Measurements from ENCODE around the gene MRPL3.

MRPL3 gene

DNA sequence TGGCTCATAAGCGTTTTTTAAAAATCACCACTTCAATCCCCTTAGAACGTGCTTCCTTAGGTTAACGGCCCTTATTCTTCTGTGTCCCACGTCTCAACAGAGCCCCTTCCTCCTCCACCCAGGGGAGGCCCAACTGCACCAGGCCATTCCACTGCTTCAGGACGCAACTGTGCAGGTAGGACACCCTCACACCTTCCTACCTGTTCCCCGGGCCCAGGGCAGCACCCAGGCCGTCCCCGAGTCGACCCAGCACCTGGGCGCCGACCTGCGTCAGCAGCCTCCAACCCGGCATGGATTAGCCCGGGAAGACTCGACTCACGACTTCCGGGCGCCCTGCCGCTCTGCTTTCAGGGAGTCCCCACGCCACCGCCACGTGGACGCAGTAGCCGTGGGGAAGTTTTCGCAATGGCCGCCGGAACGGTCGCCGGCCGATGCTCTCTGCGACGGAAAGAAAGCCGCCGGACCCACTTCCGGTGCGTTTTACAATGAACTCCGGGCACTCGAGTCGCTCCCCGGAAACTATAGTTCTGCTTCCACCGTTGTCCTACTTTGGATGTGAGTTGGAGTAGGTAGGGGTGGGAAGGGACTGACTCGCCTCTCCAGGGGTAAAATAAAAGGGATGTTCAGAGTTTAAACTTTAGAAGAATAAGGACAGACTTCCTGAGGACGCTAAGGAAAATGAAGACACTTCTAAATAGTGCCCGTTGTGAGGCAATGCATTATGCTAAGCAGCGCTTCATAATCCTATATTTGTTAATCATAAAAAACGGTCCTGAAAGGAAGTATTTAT lies at the start of gene MRPL3:
MRPL3 (minus strand) TSS at position 442 of the 790 bp plus-strand sequence; CDS start at position 292, 150 bp downstream.
- peak; percentile 72 for DNase-seq (ENCODE audit: low read depth)

DNA sequence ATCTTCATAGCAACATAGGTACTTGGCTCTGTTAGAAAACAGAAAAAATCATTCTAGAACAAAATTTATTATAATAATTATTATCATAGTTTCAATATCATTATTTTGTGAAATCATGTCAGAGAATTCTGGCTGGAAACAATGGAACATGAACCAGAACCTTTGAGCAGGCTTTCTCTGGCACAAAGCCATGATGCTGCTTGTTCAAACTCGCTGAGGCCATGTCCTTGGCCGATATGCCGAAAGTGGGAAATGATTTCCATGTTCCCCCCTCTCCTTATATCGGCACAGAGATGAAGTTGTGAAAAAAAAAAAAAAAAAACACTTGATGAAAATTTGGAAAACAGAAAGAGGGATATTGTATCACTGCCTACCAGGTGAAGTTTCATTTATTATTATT lies 49.0 kb upstream of the MRPL3 start:
- no peak for DNase-seq (ENCODE audit: low read depth)

DNA sequence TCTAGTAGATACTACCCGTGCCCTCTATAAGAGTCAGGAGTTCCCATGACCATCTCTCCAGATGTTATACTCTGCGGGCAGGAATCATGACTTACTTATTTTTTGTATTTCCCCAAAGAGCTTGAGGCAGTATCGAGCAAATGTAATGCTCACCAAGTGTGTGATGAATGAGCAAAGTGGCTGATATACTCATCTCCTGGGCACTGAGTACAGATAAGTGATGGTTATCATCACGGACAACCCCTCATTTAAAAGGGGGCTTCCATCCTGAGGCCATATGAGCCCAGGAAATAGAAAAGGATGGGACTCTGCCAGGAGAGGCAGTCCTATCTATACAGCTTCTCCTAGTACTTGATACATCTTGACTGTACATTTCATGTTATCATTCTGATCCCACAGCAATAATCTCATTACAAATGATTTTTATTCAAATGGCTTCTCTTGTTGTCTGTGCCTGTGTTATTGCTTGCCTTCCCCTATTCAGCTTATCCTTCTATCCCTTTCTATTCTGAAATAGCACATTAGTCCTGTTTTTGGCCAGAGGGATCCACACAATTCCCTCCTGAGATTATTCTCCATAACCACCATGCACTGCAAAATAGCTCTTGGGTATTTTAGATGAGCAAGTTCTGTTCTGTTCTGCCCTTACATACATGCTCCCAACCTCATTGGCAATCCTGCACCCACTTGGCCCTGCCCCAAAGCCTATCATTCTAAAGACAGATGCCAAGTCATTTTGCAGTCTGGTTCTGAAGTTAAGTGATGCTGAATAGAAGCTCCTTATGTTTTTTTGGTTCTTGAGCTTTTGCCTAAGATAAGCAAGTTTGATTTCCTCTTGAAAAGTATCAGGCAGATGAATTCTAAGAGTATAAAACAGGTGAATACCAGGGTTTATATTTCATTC lies 48.0 kb upstream of the MRPL3 start:
- DNase-seq (ENCODE audit: low read depth): no peak

DNA sequence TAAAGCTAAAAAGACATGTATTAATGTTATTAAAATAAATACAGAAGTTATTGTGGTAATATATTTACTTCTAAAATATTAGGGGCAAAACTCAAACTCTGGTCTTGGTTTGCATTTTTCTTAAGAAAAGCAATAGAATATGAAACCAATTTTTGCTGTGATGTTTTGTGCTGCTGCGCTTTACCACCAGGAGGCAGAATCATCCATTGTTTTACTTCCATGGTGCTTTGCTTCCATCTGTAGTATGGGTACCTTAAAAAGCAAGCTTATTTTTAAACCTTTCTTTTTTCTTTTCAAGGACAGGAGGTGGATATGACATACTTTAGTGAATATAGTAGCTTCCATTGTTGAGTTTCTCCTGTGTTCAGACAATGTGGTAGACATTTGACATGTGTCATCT lies 46.6 kb upstream of the MRPL3 start:
- DNase-seq (ENCODE audit: low read depth): no peak

DNA sequence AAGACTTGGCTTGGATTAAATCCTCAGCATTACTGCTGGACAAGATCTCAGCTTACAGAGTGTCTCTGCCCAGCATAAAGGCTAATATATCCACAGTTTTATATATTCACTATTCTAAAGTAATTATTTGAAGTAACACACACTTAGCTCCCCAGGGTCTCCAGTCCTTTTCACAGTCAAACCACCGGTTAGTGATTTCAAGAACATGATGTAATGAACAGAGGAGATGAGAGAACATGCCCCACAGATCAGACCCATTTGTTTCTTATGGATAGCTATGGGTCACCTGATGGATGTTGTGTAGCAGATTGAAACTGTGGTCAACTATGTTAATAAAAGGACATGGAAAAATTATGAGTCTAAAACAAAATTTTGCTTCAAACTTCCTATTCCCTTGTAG lies 44.8 kb upstream of the MRPL3 start:
- no peak for DNase-seq (ENCODE audit: low read depth)

DNA sequence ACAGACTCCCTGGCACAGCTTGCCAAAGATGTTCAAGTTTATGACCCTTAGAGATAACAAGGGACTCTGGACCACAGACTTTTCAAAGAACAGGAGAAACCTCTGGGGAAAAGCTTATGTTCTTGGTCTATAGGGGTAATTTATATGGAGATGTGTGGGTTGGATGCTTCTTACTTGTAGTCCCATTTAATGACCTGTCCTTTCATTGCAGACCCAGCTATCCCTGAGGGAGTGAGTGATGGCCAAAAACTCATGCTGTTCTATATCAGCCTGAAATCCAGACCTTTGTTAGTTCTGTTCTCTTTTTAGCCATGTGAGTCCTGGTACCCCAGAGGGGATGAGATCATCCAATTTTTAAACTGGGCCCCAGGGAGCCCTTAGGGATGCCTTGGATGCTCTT lies 43.7 kb upstream of the MRPL3 start:
- no peak for DNase-seq (ENCODE audit: low read depth)

DNA sequence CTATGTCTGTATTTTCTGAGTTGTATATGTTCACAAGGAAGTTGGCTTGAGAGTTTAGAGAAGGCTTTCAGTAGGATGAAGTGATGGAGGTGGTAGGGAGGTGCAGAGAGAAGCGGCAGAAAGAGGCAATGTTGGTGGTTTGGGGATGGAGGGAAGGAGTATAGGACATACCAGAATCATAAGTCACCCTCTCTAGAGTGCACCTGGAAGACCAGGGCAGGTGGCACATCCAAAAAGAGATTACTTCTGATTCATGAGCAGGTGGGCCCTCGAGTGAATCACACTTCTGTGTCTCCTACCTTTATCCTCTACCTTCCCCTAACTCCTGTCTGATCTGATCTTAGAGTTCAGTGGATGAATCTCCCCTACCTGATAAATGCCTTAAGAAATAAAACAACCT lies 41.8 kb upstream of the MRPL3 start:
- DNase-seq (ENCODE audit: low read depth): no peak

DNA sequence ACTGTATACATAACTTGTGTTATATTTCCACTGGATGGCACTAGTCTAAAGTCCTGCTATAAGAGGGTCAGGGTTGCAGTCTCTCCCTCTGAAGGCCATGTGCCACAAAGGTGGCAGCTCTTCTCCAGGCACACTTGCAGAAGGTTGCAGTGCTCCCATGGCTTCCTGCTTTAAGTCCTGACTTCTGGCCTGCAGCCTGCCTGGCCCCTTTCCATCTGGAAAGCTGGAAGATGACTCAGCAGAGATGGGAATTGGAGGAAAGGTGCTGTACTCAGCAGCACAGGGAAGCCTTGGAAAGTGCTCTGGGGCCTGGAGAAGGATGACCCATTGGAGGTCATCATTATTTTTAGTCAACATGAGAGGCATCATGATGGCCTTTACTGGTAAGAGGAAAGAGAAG lies 40.9 kb upstream of the MRPL3 start:
- DNase-seq (ENCODE audit: low read depth): no peak

DNA sequence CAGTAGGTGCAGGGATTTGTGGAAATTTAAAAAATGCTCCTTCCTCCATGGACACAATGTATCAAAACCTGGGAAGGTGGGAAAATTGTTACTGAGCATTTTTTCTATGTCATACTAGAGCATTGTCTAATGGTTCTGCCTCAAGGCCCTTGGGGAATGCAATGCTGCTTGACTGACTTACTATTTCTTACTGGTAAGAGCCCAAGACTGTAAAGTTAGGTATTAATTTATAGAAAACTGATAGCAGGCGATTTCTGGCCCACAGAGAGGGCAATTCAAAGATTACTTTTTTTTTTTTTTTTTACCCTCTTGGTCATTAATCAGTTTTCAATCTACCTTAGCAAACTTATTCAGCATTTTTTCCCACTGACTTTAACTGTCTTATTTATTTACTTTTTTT lies 38.5 kb upstream of the MRPL3 start:
- no peak for DNase-seq (ENCODE audit: low read depth)

DNA sequence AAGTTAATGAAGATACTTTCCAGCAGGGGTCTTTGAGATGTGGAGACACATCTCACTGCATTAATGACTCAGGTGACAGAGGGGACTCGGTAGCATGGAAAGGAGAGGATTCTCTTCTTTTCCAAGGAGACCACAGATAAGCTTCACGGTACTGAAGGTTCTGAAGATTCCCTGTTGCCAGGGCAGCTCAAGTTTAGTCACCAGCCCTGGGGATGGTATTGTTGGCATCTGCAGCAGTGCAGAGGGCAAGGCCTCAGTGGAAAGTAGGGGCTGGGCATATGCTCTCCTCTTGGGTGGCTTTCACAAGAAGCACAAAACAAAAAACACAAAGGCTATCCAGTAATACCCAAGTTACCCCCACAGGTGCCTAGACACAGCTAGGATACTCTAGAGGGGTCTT lies 38.0 kb upstream of the MRPL3 start:
- no peak for DNase-seq (ENCODE audit: low read depth)

DNA sequence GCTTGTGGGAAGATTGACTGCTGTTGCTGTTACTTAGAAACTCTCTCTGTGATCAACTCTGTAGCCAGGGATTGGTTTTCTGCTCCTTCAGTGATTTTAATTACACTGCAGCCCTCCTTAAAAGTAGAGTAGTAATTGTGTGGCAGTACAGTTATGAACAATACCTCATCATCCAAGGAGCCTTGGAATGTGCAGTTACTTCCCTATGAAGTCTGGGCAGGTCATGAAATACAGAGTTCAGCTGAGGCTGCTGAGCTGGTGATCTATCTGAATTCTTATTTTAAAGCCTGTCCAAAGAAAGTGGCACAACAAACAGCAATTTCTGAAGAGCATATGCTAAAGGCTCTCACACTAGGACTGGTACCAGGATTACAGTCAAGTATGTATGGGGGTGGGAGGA lies 37.4 kb upstream of the MRPL3 start:
- DNase-seq (ENCODE audit: low read depth): no peak

DNA sequence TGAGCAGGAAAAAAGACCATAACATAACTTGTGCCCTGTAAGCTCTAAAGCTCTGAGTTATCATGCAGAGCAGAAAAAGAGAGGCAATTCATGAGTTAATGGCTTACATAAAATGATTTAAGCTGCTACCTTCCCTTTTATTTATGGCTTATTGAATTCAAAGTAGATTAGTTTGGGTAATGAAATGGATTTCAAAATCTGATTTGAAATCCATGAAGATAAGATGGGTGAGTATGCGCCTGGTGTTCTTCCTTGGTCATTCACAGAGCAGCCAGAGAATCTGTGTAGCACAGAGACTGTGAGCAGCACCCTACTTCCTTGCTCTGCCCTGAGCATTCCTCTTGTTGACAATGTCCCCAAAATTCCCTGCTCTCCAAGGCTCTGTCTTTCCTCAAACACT lies 36.2 kb upstream of the MRPL3 start:
- DNase-seq (ENCODE audit: low read depth): no peak

DNA sequence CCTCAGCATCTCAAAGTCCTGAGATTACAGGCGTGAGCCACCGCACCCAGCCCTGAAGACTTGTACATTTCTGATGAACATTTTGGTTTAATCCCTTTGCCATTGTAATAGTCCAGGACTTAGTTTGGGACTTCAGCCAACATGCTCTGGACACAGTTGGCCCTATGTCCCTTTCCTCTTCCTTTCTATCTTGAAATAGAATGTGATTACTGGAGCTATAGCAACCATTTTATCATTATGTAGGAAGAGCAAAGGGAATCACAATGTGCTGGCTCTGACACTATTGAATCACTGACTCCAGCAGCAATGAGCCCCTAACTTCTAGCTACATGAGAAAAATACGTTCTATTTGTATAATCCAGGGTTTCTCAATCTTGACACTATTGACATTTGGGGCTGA lies 34.8 kb upstream of the MRPL3 start:
- no peak for DNase-seq (ENCODE audit: low read depth)

DNA sequence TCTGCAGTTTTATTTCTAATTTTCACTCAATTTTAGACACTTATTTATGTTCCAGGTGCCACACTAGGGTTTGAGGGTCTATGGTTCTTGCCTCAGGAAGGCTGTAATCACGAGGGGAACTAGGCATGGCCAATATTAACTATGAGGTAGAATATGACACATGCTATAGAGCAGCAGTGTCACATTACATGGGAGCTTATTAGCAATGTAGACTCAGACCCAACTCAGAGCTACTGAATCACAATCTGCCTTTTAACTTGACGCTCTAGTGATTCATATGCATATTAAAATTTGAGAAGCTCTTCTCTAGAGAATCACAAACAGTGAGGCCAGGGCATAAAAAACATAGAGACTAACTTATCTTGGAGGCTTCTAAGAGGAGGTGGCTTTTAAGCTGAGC lies 32.8 kb upstream of the MRPL3 start:
- DNase-seq (ENCODE audit: low read depth): no peak

DNA sequence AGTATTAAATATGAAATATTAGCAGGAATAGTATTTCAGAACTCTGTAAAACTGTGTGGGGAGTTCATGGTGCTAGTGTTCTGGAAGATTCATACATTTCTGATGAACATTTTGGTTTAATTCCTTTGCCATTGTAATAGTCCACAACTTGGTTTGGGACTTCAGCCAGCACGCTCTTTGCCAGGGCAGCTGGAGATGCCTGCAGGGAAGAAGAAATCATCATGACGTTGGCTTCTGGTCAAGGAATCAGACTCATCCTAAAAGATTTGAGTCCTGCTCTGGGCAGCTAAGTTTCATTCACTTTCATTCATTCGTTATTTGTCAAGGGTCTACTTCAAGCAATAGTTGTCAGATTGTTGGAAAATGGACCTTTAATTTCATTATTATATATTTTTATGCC lies 32.4 kb upstream of the MRPL3 start:
- DNase-seq (ENCODE audit: low read depth): no peak

DNA sequence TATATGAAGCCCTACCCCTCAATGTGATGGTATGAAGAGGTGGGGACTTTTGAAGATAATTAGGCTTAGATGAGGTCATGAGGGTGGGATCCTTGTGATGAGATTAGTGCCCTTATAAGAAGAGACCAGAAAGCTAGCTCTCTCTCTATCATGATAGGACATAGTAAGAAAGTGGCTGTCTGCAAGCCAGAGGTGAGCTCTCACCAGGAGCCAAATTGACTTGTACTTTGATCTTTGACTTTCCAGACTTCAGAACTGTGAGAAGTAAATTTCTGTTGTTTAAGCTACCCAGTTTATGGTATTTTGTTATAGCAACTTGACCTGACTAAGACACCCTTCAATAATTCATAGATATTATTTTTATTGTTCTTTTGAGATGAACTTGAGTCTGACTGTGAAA lies 29.9 kb upstream of the MRPL3 start:
- DNase-seq (ENCODE audit: low read depth): no peak

DNA sequence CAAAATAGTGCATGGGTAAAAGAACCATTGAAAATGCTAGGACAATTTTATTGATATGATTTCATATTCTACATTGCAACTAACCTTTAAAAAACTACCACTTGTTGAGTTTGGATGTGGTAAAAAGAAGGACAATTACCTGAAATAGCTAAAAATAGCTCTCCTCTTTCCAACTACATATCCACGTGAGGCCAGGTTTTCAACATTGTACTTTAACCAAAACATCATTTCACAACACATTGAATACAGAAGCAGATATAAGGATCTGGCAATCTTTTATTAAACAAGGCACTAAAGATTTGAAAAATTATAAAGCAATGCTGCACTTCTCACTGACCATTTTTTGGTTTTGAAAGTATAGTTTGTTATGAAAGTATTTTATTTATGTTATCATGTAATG lies 28.1 kb upstream of the MRPL3 start:
- DNase-seq (ENCODE audit: low read depth): no peak

DNA sequence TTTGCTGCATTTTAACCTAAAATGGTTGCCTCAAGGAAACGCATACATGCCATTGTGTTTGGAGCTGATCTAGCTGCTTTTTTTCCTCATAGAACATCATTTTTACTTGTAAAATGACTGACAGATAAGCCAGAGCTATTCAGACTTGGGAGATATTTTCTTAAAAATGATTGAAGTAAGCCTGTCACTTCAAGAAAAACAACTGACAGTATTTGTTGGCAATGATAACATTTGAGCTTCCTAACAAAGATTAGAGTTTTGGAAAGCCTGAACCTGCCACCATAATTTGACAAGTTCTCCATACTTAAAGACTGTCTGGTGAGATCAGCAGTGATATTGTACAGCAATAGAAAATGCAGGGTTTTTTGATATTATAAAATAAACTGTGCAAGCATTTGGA lies 27.6 kb upstream of the MRPL3 start:
- DNase-seq (ENCODE audit: low read depth): no peak

DNA sequence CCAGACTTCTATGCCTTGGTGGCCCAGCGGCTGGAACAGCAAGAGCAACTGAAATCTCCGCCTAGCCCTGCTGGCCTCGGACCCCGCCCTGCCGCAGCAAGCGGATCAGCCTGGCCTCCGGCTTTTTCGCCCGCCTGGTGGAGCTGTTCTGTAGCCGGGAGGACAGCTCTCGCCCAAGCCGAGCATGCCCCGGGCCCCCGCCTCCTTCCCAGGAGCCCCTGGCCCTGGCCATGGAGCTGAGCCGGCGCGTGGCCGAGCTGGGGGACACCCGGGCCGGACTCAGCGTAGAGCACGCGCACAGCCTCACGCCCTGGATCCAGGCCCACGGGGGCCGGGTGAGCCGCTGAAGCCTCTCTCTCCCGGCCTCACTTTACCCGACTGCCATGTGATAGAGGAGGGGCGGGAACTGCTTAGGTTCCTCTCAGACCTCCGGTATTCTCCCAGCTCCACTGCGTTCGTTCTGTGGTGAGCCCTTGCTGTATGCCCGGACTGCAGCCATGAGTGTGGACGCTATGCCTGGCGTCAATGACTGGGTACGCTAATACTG lies 24.1 kb upstream of the MRPL3 start:
- DNase-seq (ENCODE audit: low read depth): no peak

DNA sequence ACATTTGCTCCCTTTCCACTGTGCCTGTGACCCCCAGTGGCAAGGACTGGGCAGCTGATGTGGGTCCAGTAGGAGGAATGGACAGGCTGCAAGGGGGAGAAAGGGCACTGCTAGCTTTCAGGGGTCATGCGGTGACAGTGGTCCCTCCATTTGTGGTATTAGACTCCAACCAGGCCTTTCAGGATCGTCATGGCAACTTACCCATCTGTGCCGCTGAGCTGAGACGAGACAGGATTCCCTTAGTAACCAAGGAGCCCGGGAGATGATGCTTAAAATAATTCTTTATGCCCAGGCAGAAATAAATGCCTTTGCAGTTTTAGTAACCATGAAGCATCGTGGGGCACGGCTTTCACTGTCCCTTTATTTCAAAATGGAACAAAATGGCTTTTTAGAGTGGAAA lies 15.9 kb upstream of the MRPL3 start:
- no peak for DNase-seq (ENCODE audit: low read depth)

DNA sequence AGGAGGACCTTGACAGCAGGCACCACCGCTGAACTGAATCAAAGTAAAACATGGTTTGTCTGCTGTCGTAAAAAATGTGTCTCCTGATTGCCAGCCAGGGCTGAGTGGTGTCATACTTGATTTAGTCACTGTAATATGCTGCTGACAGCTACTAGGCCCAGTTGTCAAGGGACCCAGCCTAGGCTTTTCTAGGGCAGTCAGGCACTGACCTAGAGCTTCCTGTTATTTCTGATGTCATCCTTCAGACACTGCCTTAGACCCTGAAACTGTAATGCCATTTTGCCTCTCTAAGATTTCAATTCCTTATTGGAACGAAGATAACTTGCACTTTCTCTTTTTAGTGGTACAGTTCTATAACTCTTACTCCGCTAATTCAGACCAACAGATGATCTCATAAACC lies 2.6 kb upstream of the MRPL3 start:
- no peak for DNase-seq (ENCODE audit: low read depth)

DNA sequence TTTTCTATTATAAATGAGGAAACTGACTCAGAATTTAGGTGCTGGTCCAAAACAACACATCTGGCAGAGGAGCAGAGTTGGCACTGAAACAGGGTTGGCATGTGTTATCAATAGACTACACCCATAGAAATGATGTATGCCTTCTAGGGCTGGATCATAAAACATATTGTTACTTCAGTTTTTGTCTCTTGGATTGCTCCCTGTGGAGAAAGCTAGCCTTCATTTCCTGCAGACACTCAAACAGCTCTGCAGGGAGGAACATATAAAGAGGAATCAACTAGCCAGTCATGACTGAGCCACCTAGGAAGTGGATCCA lies 507 bp upstream of the MRPL3 start:
- DNase-seq (ENCODE audit: low read depth): no peak

DNA sequence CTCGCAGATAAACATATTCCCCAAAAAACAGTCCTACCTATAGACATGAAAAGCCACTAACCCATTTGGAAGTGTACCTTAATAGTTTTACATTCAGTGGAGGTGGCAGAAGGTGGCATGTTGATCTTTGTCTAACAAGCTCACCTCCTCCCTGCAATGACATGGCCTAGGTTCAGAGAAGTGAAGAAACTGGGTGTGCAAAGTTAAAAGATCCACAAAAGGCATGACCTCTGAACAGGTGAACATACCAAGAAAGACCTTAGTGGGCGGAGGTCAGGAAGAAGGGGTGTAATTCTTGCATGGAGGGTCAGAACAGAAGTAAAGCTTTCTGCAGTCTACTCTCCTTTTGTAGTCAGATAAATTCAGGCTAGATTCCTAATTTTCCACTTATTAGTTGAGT lies 822 bp downstream of the MRPL3 start:
- DNase-seq (ENCODE audit: low read depth): no peak

All from stimulated activated CD8-positive, alpha-beta memory T cell treated with anti-CD3 and anti-CD28 coated beads, Interleukin-12 subunit alpha, Interleukin-12 subunit beta, amount 100 ng/mL, for 1 hour (primary cell).